Measurements from ENCODE around the gene GAS7.

- TF ChIP-seq SNAI2 (CRISPR knock-in tag; IDR thresholded peaks at IDR 0.05) (no peak), CSRNP3 (CRISPR knock-in tag; IDR thresholded peaks at IDR 0.05) (no peak), OSR1 (CRISPR knock-in tag; IDR thresholded peaks at IDR 0.05) (no peak), RARB (CRISPR knock-in tag; IDR thresholded peaks at IDR 0.05) (no peak), ARNTL (CRISPR knock-in tag; IDR thresholded peaks at IDR 0.05; ENCODE audit: borderline replicate concordance, low read depth) (no peak), ZC3H10 (CRISPR knock-in tag; IDR thresholded peaks at IDR 0.05) (no peak)
- TF ChIP-seq, protein P1, sequence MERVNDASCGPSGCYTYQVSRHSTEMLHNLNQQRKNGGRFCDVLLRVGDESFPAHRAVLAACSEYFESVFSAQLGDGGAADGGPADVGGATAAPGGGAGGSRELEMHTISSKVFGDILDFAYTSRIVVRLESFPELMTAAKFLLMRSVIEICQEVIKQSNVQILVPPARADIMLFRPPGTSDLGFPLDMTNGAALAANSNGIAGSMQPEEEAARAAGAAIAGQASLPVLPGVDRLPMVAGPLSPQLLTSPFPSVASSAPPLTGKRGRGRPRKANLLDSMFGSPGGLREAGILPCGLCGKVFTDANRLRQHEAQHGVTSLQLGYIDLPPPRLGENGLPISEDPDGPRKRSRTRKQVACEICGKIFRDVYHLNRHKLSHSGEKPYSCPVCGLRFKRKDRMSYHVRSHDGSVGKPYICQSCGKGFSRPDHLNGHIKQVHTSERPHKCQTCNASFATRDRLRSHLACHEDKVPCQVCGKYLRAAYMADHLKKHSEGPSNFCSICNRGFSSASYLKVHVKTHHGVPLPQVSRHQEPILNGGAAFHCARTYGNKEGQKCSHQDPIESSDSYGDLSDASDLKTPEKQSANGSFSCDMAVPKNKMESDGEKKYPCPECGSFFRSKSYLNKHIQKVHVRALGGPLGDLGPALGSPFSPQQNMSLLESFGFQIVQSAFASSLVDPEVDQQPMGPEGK (CRISPR knock-in tag; IDR thresholded peaks at IDR 0.05; ENCODE audit: borderline replicate concordance) = no peak
Observed at GRCh38 chr17:9925457-9925856, 272.9 kb downstream of the GAS7 start.
